DND-41 (cell line): Measurements from ENCODE around the gene UBLCP1.

Experiments used
- CTCF ChIP-seq: IDR thresholded peaks from 2 replicates; pipeline ENCODE4 v1.5.1; 2012; ENCODE audit warnings: borderline replicate concordance, low read length, moderate library complexity, mild to moderate bottlenecking; ENCODE audit not compliant: poor library complexity, severe bottlenecking; ENCODE audit errors: extremely low read depth
- EZH2 ChIP-seq: IDR thresholded peaks from 3 replicates; pipeline ENCODE4 v1.6.1; 2012; ENCODE audit warnings: borderline replicate concordance, low read depth, mild to moderate bottlenecking, moderate library complexity, low read length, inconsistent platforms; ENCODE audit not compliant: severe bottlenecking

DNA sequence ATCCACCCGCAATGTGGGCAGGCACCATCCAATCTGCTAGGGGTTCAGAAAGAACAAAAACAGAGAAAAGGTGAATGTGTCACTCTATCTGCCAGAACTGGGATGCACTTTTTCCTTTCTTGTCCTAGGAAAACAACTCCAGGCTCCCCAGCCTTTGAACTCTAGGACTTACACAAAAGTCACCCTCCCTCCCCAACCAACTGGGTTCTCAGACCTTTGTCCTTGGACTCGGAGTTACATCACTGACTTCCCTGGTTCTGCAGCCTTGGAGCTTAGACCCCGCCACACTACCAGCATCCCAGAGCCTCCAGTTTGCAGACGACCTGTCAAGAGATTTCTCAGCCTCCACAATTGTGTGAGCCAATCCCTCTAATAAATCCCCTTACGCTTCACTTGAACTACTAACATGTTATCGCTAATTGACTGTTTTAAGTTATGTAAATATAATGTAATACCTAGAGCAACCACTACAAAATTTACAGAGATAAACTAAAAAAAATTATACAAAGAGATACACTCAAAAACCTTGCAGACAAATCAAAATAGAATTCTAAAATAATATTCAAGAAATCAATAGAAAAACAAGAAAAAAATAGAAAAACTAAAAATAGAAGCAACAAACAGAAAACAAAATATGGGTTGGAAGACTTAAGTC lies 5.3 kb upstream of the UBLCP1 start:
- TF ChIP-seq EZH2 (no peak), CTCF (no peak)
